Measurements from ENCODE around the gene PCDH1. TPM values are rescaled to one million over a fixed set of nuclear protein-coding genes. Genes with fewer than 3 reads are reported as not detected.
"Not testable (repeated sequence)": the region's sequence is repeated elsewhere in the genome, so short reads cannot be mapped to it uniquely, and the experiment has no call there.

The PCDH1 gene
- polyA plus RNA-seq, 12 donors = 12.4 to 23.6 (median 15.2) TPM; not detected in 1

GRCh38 chr5:141903261-141903660 is 25.1 kb upstream of the PCDH1 start:
- no peak for DNase-seq

GRCh38 chr5:141902015-141902814 is 24.0 kb upstream of the PCDH1 start:
- DNase-seq = no peak

- no peak for DNase-seq
These were observed 20.3 kb upstream of the PCDH1 start for GRCh38 chr5:141898448-141899049.

GRCh38 chr5:141897425-141897824 is 19.2 kb upstream of the PCDH1 start:
- no peak for DNase-seq

GRCh38 chr5:141890429-141890828 is 12.2 kb upstream of the PCDH1 start:
- DNase-seq = not testable (repeated sequence)

- no peak for DNase-seq
These were observed 11.2 kb upstream of the PCDH1 start for GRCh38 chr5:141889282-141889871.

GRCh38 chr5:141883892-141884318 is 5.7 kb upstream of the PCDH1 start:
- no peak for DNase-seq

- peak; percentile 25 for DNase-seq
These were observed 5.1 kb upstream of the PCDH1 start for GRCh38 chr5:141883184-141883891.

GRCh38 chr5:141882594-141883183 is 4.5 kb upstream of the PCDH1 start:
- no peak for DNase-seq

- DNase-seq = no peak
These were observed 3.7 kb upstream of the PCDH1 start for GRCh38 chr5:141881886-141882285.

GRCh38 chr5:141880961-141881801 is 3.0 kb upstream of the PCDH1 start:
- no peak for DNase-seq

- no peak for DNase-seq
These were observed 1.9 kb upstream of the PCDH1 start for GRCh38 chr5:141879941-141880738.

- no peak for DNase-seq
These were observed 1.2 kb upstream of the PCDH1 start for GRCh38 chr5:141879426-141879759.

- DNase-seq = peak; percentile 92
These were observed 658 bp upstream of the PCDH1 start for GRCh38 chr5:141878711-141879425.

GRCh38 chr5:141877356-141878185 is 639 bp downstream of the PCDH1 start:
- DNase-seq = no peak

GRCh38 chr5:141876628-141877355 is 1.4 kb downstream of the PCDH1 start:
- DNase-seq = no peak

- DNase-seq = no peak
These were observed 2.2 kb downstream of the PCDH1 start for GRCh38 chr5:141875795-141876627.

Measured in muscle of arm (tissue), 12 donors.